ENCODE measurements around the gene PTPRA. TPM values are rescaled to one million over a fixed set of nuclear protein-coding genes. Genes with fewer than 3 reads are reported as not detected.

Gene PTPRA
- total and polyA plus RNA-seq, 2 donors from 2014 or later = 33.1 to 70.3 TPM

- no peak overlapping the region for H3K9ac ChIP-seq (ENCODE audit: low read length in 3 of 3)
- H3K27me3 ChIP-seq (ENCODE audit: control insufficient read depth, insufficient read depth, low read length) = no peaks in the 10 kb centered on the region
- TF ChIP-seq CTCF (IDR thresholded peaks at IDR 0.05; ENCODE audit: borderline replicate concordance, extremely low read depth, insufficient read depth) = no peak
- no peak overlapping the region for H3K27ac ChIP-seq (ENCODE audit: low read depth in 2 of 2, low read length in 2 of 2)
- peaks cover 0 to 2% (median 0%) of the 10 kb centered on the region in 3 donors for H3K4me1 ChIP-seq (ENCODE audit: control insufficient read depth in 2 of 3, insufficient read depth in 2 of 3, low read depth in 1 of 3, low read length in 3 of 3)
- H3K36me3 ChIP-seq (ENCODE audit: control insufficient read depth in 2 of 3, insufficient read depth in 3 of 3, low read length in 3 of 3) = no peaks in the 10 kb centered on the region
- intact Hi-C loops (cut with DNase I) = no loop called here
- H3K9me3 ChIP-seq (ENCODE audit: control insufficient read depth in 2 of 3, insufficient read depth in 1 of 3, low read length in 3 of 3) = no peaks in the 10 kb centered on the region
- DNase-seq (no peak), FAIRE-seq (no peak)
- H3K4me3 ChIP-seq (ENCODE audit: low read length in 3 of 3) = no peak overlapping the region
Observed at GRCh38 chr20:2889797-2890196, 16.5 kb downstream of the PTPRA start.

- Histone ChIP-seq H3K27ac (ENCODE audit: low read depth in 2 of 2, low read length in 2 of 2) (no peak overlapping the region), H3K9me3 (ENCODE audit: control insufficient read depth in 2 of 3, insufficient read depth in 1 of 3, low read length in 3 of 3) (no peaks in the 10 kb centered on the region), H3K4me1 (ENCODE audit: control insufficient read depth in 2 of 3, insufficient read depth in 2 of 3, low read depth in 1 of 3, low read length in 3 of 3) (peaks cover 0 to 2% (median 0%) of the 10 kb centered on the region in 3 donors), H3K27me3 (ENCODE audit: control insufficient read depth, insufficient read depth, low read length) (no peaks in the 10 kb centered on the region), H3K36me3 (ENCODE audit: control insufficient read depth in 2 of 3, insufficient read depth in 3 of 3, low read length in 3 of 3) (no peaks in the 10 kb centered on the region), H3K9ac (ENCODE audit: low read length in 3 of 3) (no peak overlapping the region), H3K4me3 (ENCODE audit: low read length in 3 of 3) (no peak overlapping the region)
- FAIRE-seq = no peak
- DNase-seq = no peak
- intact Hi-C loops (cut with DNase I) = no loop called here
- TF ChIP-seq CTCF (IDR thresholded peaks at IDR 0.05; ENCODE audit: borderline replicate concordance, extremely low read depth, insufficient read depth) = no peak
Observed at GRCh38 chr20:2890742-2891141, 17.5 kb downstream of the PTPRA start.

- no peak for FAIRE-seq
Observed at GRCh38 chr20:2891343-2891742, 18.1 kb downstream of the PTPRA start.

More at GRCh38 chr20:2891343-2891742, 18.1 kb downstream of the PTPRA start:
- TF ChIP-seq CTCF (IDR thresholded peaks at IDR 0.05; ENCODE audit: borderline replicate concordance, extremely low read depth, insufficient read depth) = no peak
- Histone ChIP-seq H3K4me1 (ENCODE audit: control insufficient read depth in 2 of 3, insufficient read depth in 2 of 3, low read depth in 1 of 3, low read length in 3 of 3) (peaks cover 0 to 2% (median 0%) of the 10 kb centered on the region in 3 donors), H3K36me3 (ENCODE audit: control insufficient read depth in 2 of 3, insufficient read depth in 3 of 3, low read length in 3 of 3) (no peaks in the 10 kb centered on the region), H3K27me3 (ENCODE audit: control insufficient read depth, insufficient read depth, low read length) (no peaks in the 10 kb centered on the region), H3K9ac (ENCODE audit: low read length in 3 of 3) (no peak overlapping the region), H3K27ac (ENCODE audit: low read depth in 2 of 2, low read length in 2 of 2) (no peak overlapping the region), H3K9me3 (ENCODE audit: control insufficient read depth in 2 of 3, insufficient read depth in 1 of 3, low read length in 3 of 3) (no peaks in the 10 kb centered on the region), H3K4me3 (ENCODE audit: low read length in 3 of 3) (no peak overlapping the region)
- intact Hi-C loops (cut with DNase I) = no loop called here
- no peak for DNase-seq
